Mesendoderm (in vitro differentiated cells): ENCODE data around the gene PDCD1.

ENCODE experiments used
- DNase-seq: peaks from one replicate; pipeline ENCODE4 v3.0.0; 2013
- H2AK5ac ChIP-seq: 2 replicates; pipeline ENCODE4 v1.6.1; 2013; ENCODE audit warnings: low read length, inconsistent platforms
- H2BK120ac ChIP-seq: 2 replicates; pipeline ENCODE4 v1.6.1; 2013; ENCODE audit warnings: low read depth, mild to moderate bottlenecking, low read length, moderate library complexity, mixed read lengths
- H2BK15ac ChIP-seq: replicated peaks from 2 replicates; pipeline ENCODE4 v1.6.1; 2013; ENCODE audit warnings: low read depth, mild to moderate bottlenecking, moderate library complexity
- H2BK5ac ChIP-seq: 2 replicates; pipeline ENCODE4 v1.6.1; 2013; ENCODE audit warnings: low read length, inconsistent platforms
- H3K18ac ChIP-seq: 2 replicates; pipeline ENCODE4 v1.6.1; 2013; ENCODE audit warnings: mild to moderate bottlenecking, low read length, mixed read lengths
- H3K23ac ChIP-seq: one replicate; pipeline ENCODE4 v1.6.1; 2013; ENCODE audit warnings: low read length
- H3K27ac ChIP-seq: 2 replicates; pipeline ENCODE4 v1.5.1; 2013; ENCODE audit warnings: low read depth, mild to moderate bottlenecking, inconsistent platforms, low read length, moderate library complexity
- H3K27me3 ChIP-seq: 2 replicates; pipeline ENCODE4 v1.6.1; 2013; ENCODE audit warnings: low read length, control low read depth, mild to moderate bottlenecking, inconsistent platforms; ENCODE audit not compliant: insufficient read depth, poor library complexity
- H3K36me3 ChIP-seq: 2 replicates; pipeline ENCODE4 v1.6.1; 2013; ENCODE audit warnings: low read length, inconsistent platforms; ENCODE audit not compliant: control insufficient read depth, insufficient read depth
- H3K4ac ChIP-seq: one replicate; pipeline ENCODE4 v1.6.1; 2013; ENCODE audit warnings: low read depth, mild to moderate bottlenecking, low read length, moderate library complexity
- H3K4me1 ChIP-seq: 2 replicates; pipeline ENCODE4 v1.6.1; 2013; ENCODE audit warnings: low read depth, low read length, inconsistent platforms; ENCODE audit not compliant: control insufficient read depth
- H3K4me2 ChIP-seq: 2 replicates; pipeline ENCODE4 v1.6.1; 2013; ENCODE audit warnings: low read length
- H3K4me3 ChIP-seq: 2 replicates; pipeline ENCODE4 v1.5.1; 2013; ENCODE audit warnings: mild to moderate bottlenecking, low read length
- H3K56ac ChIP-seq: one replicate; pipeline ENCODE4 v1.6.1; 2013; ENCODE audit warnings: low read length
- H3K79me1 ChIP-seq: 2 replicates; pipeline ENCODE4 v1.6.1; 2013; ENCODE audit warnings: low read length, inconsistent platforms
- H3K79me2 ChIP-seq: 2 replicates; pipeline ENCODE4 v1.6.1; 2013; ENCODE audit warnings: mild to moderate bottlenecking, low read length; ENCODE audit not compliant: control insufficient read depth, insufficient read depth
- H3K9ac ChIP-seq: 2 replicates; pipeline ENCODE4 v1.6.1; 2013; ENCODE audit warnings: low read length, inconsistent platforms
- H4K5ac ChIP-seq: one replicate; pipeline ENCODE4 v1.6.1; 2013; ENCODE audit warnings: low read length
- H4K8ac ChIP-seq: one replicate; pipeline ENCODE4 v1.6.1; 2013; ENCODE audit warnings: low read depth, mild to moderate bottlenecking, control low read depth, low read length, moderate library complexity
- WGBS: extraction: QIAGEN DNeasy Blood & Tissue Kit; methylation state at CpG from one replicate; pipeline ENCODE4 v1.1.7; 2013; ENCODE audit warnings: low lambda C conversion rate, missing lambda C conversion rate; ENCODE audit not compliant: insufficient coverage; ENCODE audit errors: extremely low coverage; 5-methylcytosine and 5-hydroxymethylcytosine counted together

Gene PDCD1

GRCh38 chr2:241864850-241865213 lies 6.1 kb upstream of the PDCD1 start:
- Histone ChIP-seq H2BK15ac (no peak overlapping the region), H3K79me2 (no peaks in the 10 kb centered on the region), H3K4me3 (no peak overlapping the region), H3K23ac (no peak overlapping the region), H2AK5ac (no peak overlapping the region), H2BK120ac (no peak overlapping the region), H3K36me3 (no peaks in the 10 kb centered on the region), H3K18ac (no peak overlapping the region), H3K4me2 (no peak overlapping the region), H2BK5ac (no peak overlapping the region), H3K4me1 (no peaks in the 10 kb centered on the region), H3K56ac (no peak overlapping the region), H3K4ac (no peak overlapping the region), H4K8ac (no peak overlapping the region), H3K27me3 (no peaks in the 10 kb centered on the region), H3K79me1 (no peaks in the 10 kb centered on the region), H3K27ac (no peak overlapping the region), H3K9ac (no peak overlapping the region), H4K5ac (no peak overlapping the region)
- WGBS: 100% methylated on average over 5 of the region's 5 CpGs
- DNase-seq: no peak

GRCh38 chr2:241864168-241864849 lies 5.6 kb upstream of the PDCD1 start:
- DNase-seq: no peak
- Histone ChIP-seq H3K23ac (no peak overlapping the region), H3K56ac (no peak overlapping the region), H3K79me2 (no peaks in the 10 kb centered on the region), H3K36me3 (no peaks in the 10 kb centered on the region), H3K79me1 (no peaks in the 10 kb centered on the region), H2BK120ac (no peak overlapping the region), H2BK5ac (no peak overlapping the region), H3K4me3 (no peak overlapping the region), H3K4me2 (no peak overlapping the region), H3K27ac (no peak overlapping the region), H3K18ac (no peak overlapping the region), H3K9ac (no peak overlapping the region), H3K4me1 (no peaks in the 10 kb centered on the region), H3K4ac (no peak overlapping the region), H2BK15ac (no peak overlapping the region), H4K8ac (no peak overlapping the region), H2AK5ac (no peak overlapping the region), H4K5ac (no peak overlapping the region), H3K27me3 (no peaks in the 10 kb centered on the region)
- 100% methylated on average over 2 of the region's 2 CpGs for WGBS

- no peak overlapping the region for H3K23ac ChIP-seq
- WGBS: no CpG with 5 or more reads among the region's 29 CpGs
- no peaks in the 10 kb centered on the region for H3K79me2 ChIP-seq
- H3K4me1 ChIP-seq: peaks cover 2% of the 10 kb centered on the region
- H2BK15ac ChIP-seq: no peak overlapping the region
- H2BK120ac ChIP-seq: no peak overlapping the region
- no peak overlapping the region for H2AK5ac ChIP-seq
- no peaks in the 10 kb centered on the region for H3K27me3 ChIP-seq
- H3K18ac ChIP-seq: no peak overlapping the region
- H3K27ac ChIP-seq: no peak overlapping the region
- H3K4ac ChIP-seq: no peak overlapping the region
- no peak overlapping the region for H3K4me3 ChIP-seq
- no peak overlapping the region for H4K8ac ChIP-seq
- H3K4me2 ChIP-seq: no peak overlapping the region
- H3K9ac ChIP-seq: no peak overlapping the region
- H4K5ac ChIP-seq: no peak overlapping the region
- no peak overlapping the region for H3K56ac ChIP-seq
- H3K79me1 ChIP-seq: no peaks in the 10 kb centered on the region
- DNase-seq: no peak
- H3K36me3 ChIP-seq: no peaks in the 10 kb centered on the region
- H2BK5ac ChIP-seq: no peak overlapping the region
Observed at GRCh38 chr2:241863536-241863954, 4.9 kb upstream of the PDCD1 start.

GRCh38 chr2:241862775-241863535 lies 4.3 kb upstream of the PDCD1 start:
- no peaks in the 10 kb centered on the region for H3K36me3 ChIP-seq
- WGBS: no CpG with 5 or more reads among the region's 22 CpGs
- no peak overlapping the region for H2BK15ac ChIP-seq

GRCh38 chr2:241862093-241862492 lies 3.4 kb upstream of the PDCD1 start:
- H3K79me1 ChIP-seq: no peaks in the 10 kb centered on the region
- peaks cover 2% of the 10 kb centered on the region for H3K4me1 ChIP-seq
- WGBS: 100% methylated on average over 2 of the region's 8 CpGs
- H3K27me3 ChIP-seq: no peaks in the 10 kb centered on the region
- no peak overlapping the region for H3K27ac ChIP-seq
- H3K4me3 ChIP-seq: no peak overlapping the region
- H2BK120ac ChIP-seq: no peak overlapping the region
- no peak overlapping the region for H3K4me2 ChIP-seq
- H2BK15ac ChIP-seq: no peak overlapping the region
- no peak for DNase-seq
- no peak overlapping the region for H2AK5ac ChIP-seq
- no peaks in the 10 kb centered on the region for H3K79me2 ChIP-seq
- H3K23ac ChIP-seq: no peak overlapping the region
- H3K56ac ChIP-seq: no peak overlapping the region
- H4K8ac ChIP-seq: no peak overlapping the region
- no peak overlapping the region for H4K5ac ChIP-seq
- no peak overlapping the region for H3K4ac ChIP-seq
- no peak overlapping the region for H3K18ac ChIP-seq
- no peak overlapping the region for H2BK5ac ChIP-seq
- H3K36me3 ChIP-seq: no peaks in the 10 kb centered on the region
- H3K9ac ChIP-seq: no peak overlapping the region

More at GRCh38 chr2:241862775-241863535, 4.3 kb upstream of the PDCD1 start:
- H2AK5ac ChIP-seq: no peak overlapping the region
- no peak overlapping the region for H3K4me3 ChIP-seq
- H3K56ac ChIP-seq: no peak overlapping the region
- no peak overlapping the region for H2BK120ac ChIP-seq
- H3K27me3 ChIP-seq: no peaks in the 10 kb centered on the region
- H3K27ac ChIP-seq: no peak overlapping the region
- H3K4me1 ChIP-seq: peaks cover 2% of the 10 kb centered on the region
- no peak overlapping the region for H4K8ac ChIP-seq
- no peak overlapping the region for H3K18ac ChIP-seq
- H4K5ac ChIP-seq: no peak overlapping the region
- no peak overlapping the region for H3K4me2 ChIP-seq
- H3K79me2 ChIP-seq: no peaks in the 10 kb centered on the region
- DNase-seq: no peak
- no peak overlapping the region for H3K9ac ChIP-seq
- no peak overlapping the region for H3K4ac ChIP-seq
- H3K79me1 ChIP-seq: no peaks in the 10 kb centered on the region
- H3K23ac ChIP-seq: no peak overlapping the region
- no peak overlapping the region for H2BK5ac ChIP-seq
